GM20431 (cell line): ENCODE data around the gene DNMT3A.

Source experiments
- in situ Hi-C: fragments of 300-500 bp; cut with MseI, MboI; formaldehyde crosslinking; loops from one replicate; pipeline ENCODE4 v1.15.0; 2020; ENCODE audit warnings: low sequenced_read_pairs; ENCODE audit not compliant: unreplicated experiment

The DNMT3A gene

GRCh38 chr2:25265802-25266201 lies 75.9 kb downstream of the DNMT3A start:
- in situ Hi-C loops, result no loop called here

- in situ Hi-C loops, result no loop called here
These were observed 76.7 kb downstream of the DNMT3A start for GRCh38 chr2:25265001-25265400.

GRCh38 chr2:25262288-25262687 lies 79.4 kb downstream of the DNMT3A start:
- in situ Hi-C loops, result no loop called here

DNA sequence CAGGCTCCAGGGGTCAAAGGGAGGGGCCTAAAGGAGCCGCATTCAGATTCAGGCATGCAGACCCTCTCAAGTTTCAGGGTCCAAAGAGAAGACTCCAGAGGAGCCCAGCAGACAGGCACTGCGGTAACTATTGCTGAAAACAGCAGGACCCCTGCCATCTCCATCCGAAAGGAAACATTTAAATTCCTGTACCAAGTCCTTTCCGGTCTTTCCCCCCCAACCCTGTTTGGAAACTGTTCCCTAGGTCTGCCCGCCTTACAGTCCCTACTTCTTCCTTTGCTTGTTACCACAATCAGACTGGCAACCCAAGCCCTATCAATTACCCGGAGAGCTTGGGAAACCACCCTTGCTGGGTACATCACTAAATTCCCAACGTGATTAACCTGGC lies 82.0 kb downstream of the DNMT3A start:
- in situ Hi-C loops, result no loop called here

DNA sequence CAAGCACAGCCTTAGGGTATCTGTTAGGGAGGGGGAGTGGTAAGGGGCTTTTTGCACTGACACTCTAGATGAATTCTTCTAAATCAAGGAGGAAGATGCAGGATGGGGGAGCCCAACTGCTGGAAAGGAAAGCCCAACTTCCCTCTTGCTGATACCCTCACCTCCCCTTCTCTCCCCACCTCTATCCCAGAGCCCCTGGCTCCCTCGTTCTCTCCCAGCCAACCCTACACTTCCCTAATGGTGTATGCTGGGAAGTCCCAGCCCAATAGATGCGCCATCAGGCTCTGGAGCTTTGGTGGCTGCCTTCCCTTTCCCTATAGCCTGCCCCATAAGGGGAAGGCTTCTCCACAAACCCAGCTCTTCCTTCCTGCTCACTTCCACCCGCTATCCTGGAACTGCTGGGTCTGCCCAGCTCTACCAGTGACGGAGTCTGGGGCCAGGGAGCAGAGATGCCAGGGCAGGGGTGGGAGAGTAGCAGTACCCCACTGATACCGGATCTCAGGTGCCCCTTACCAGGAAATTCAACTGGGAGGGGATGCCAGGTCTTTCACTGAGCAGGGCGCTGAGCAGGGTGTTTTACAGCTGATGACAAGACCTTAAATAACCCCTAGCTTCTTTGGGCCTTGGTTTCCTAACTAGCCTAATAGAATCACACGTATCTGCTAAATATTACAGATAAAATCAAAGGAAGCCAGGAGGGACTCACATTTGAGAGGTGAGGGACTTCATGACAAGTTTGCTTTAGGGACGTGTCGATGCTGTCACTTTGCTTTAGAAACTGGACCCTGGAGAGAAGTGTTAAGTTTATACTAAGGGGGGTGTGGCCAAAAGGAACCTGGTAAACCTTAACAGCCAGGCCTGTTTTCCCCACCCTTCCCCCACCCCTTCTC lies 82.6 kb downstream of the DNMT3A start:
- in situ Hi-C loops, result no loop called here

DNA sequence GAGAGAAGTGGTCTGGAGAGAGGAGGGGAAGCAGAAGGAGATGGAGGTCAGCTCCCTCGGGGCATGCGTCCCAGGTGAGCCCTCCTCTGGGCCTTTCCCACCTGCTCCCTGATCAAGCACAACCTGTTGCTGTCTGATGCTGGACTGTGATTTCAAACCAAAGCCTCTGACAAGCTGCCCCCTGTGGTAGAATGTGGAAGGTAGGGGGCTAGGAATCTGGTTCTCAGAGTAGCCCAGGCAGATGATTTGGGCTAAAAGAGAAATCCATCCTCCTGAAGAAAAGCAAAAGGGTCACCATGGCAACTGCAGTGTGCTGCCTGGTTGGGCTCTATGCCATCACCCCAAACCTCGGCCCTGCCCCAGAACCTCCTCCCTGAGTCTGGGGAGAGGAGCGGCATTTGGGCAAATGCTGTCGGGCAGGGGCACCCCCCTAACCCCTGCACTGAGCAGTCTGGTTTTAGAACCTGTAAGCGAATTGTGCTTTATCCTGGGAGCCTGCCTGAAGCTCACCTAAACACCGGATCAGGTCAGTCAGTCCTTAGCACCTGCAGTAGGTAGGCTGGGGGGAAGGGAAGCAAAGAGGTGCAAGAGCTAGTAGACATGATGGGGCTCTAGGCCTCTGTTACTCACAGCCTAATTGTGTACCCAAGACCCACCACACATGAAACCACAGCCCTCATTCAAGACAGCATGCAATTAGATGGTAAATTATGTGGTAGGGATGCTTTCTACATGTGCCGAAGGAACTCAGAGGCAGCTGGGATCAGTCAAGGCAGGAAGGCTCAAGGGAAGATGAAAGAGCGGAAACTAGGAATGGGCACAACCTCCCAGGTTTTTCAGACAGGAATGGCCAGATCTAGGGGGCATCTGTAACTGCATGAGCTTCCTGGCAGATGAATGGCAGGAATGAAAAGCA lies 83.5 kb downstream of the DNMT3A start:
- in situ Hi-C loops, result no loop called here

- in situ Hi-C loops, result no loop called here
These were observed 84.6 kb downstream of the DNMT3A start for GRCh38 chr2:25257032-25257552.

GRCh38 chr2:25256488-25256875 lies 85.2 kb downstream of the DNMT3A start:
- in situ Hi-C loops, result no loop called here

DNA sequence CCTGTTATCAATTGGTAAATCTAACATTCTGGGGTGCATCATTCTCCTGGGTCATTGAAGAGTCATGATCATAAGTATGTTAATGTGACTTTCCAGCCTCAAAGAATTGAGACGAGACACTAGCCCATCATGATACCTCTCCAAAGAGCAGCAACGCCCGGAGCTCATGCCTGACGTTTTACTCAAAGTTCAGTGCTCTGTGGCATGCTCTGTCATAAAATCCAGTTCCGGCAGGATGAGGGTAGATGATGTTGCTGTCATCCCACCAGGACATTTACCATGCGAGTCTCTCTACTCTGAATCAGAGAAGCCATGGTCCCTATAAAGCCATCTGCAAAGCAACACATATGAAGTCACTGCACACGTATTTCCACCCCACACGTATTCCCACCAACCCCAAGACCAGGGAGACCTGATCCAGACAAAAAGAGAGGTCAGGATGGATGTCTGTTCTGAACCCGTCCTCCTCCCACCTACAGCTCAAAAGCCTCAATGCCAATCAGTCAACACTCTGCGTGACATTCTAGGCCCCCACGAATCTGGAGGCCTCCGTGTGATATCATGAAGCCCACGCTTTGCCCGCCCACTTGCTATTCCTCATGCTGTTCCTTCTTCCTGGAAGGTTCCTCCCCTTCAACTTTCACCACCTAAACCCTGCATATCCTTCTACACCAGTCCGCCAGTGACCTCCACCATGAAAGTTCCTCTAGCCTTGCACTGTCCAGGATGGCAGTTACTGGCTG lies 85.8 kb downstream of the DNMT3A start:
- in situ Hi-C loops, result no loop called here

GRCh38 chr2:25254961-25255360 lies 86.8 kb downstream of the DNMT3A start:
- in situ Hi-C loops, result no loop called here

- in situ Hi-C loops, result no loop called here
These were observed 88.5 kb downstream of the DNMT3A start for GRCh38 chr2:25253153-25253626.

- in situ Hi-C loops, result no loop called here
These were observed 89.2 kb downstream of the DNMT3A start for GRCh38 chr2:25252291-25253152.

DNA sequence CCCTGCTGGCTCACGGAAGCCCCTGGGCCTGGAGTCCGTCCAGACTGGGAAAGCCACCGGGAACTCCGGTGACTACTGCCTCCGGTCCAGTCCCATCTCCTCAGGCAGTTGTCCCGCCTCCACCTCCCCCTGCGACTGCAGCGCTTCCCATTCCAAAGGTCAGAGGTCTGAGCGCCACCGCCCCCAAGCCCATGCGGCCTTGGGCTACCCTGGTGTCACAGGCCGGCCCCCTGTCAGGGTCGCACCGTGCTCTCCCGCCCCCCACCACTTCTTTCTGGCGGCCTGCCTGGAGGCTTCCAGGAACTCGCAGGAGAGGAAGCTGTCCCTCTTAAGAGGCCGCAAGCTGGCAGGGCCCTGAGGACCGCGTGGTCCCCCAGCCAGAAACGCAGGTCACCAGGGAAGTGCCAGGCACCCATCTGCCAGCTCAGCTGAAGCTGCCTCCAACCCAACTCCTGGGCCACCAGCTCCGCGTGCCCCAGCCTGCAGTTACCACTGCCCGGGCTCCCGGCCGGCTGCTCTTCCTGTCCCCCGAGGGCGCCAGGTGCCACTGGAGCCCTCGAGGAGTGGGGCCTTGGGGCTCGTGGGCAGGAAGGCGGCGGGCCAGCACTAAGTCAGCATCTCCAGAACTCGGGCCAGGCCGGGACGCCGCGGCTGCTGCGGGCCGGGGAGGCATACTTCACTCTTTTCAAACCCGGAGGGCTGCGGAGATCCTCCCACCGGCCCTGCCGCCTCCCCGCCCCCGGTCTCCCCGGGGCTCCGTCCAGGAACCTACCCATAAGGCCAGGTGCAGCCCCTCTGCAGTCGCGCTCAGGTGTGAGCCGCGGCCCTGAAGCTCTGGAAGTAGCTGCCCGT lies 90.1 kb downstream of the DNMT3A start:
- in situ Hi-C loops, result no loop called here

- in situ Hi-C loops, result no loop called here
These were observed 90.7 kb downstream of the DNMT3A start for GRCh38 chr2:25251071-25251421.

DNA sequence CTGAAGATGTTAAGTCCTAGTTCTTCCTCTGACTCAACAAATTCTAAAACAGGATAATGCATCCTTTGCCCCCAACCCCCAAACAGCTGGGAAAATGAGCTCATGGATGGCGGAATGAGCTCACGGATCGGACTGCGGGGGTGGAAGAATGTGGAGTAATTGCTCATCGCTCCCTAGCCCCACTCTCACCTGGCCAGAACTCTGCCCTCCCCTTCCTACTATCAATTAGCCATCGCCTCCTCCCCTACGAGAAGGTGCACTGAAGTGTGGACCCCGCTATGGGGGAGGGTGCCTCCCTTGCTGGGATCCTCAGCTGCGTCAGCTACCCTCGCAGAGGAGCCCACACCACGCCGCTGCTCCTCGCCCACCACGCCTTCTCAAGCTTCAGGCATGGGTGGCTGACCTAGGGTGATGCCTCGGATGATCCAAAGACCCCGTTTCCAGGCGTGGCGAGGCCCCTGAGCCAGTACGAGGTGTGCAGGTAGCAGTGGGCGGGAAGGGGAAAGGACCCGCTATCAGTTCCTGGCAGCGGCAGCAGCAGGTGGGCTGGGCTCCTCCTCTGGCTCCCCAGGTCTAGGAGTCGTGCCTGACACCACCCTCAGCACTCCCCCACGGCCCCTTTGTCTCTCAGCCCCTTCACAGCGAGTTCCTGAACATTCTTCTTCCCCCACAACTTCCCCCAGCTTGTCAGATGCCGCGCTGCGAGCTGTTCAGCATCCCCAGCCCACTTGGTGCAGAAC lies 91.2 kb downstream of the DNMT3A start:
- in situ Hi-C loops, result no loop called here

DNA sequence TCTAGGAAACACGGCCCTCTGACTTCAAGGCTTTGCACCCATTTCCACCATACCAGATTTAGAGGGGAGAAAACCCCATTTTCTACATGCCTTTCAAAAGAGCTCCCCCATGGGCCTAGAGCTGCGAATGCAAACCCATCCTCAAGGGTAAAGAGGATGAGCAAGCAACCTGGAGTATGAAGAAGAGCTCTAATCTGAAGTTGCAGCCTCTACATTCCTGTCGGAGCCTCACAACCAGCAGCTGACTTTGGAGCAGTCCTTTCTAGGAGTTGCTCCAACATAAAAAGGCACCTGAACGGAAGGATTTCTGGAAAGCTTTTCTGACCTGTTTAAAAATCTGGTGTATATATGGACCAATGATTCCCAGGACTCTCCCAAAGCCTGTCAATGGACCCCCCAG lies 91.9 kb downstream of the DNMT3A start:
- in situ Hi-C loops, result no loop called here

- in situ Hi-C loops, result no loop called here
These were observed 93.8 kb downstream of the DNMT3A start for GRCh38 chr2:25247792-25248512.
